ENCODE results near the gene ARHGAP26. TPM values are rescaled to one million over a fixed set of nuclear protein-coding genes. Genes with fewer than 3 reads are reported as not detected.

The ARHGAP26 gene
- total and polyA plus RNA-seq, 7 experiments from 2014 or later: 10.5 to 123 (median 22.7) TPM

DNA sequence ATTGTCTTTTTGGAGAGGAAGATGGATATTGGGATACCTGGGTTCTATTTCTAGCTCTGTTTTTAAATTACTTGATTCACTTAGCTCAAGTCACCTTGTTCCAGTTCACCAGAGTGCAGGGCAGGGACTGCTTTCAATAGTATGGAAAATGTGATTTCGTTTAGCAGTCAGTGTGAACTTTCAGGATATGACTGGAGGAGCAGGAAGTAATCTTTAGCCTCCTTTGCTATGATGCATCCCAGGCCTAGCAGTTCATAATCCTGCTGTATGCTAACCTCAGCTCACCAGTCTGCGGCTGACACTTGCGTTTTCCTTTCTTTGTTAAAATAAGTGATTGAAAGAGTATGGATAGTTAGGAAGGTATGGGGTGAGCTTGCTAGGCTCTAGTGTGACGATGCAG, 169.7 kb downstream of the ARHGAP26 start:
- H3K4me3 Mint-ChIP-seq: no peak overlapping the region
- ATAC-seq (no peak), DNase-seq (no peak)
- no peaks in the 10 kb centered on the region for H3K27me3 Mint-ChIP-seq
- H3K27ac ChIP-seq (ENCODE audit: low read depth, low read length): no peak overlapping the region
- H3K36me3 Mint-ChIP-seq: peaks cover 0 to 46% (median 17%) of the 10 kb centered on the region in 5 donors
- intact Hi-C loops (cut with micrococcal nuclease): no loop called here
- no peaks in the 10 kb centered on the region for H3K36me3 ChIP-seq (ENCODE audit: control insufficient read depth in 2 of 3, insufficient read depth in 3 of 3, low read length in 3 of 3)
- no peak overlapping the region for H3K27ac Mint-ChIP-seq
- peaks cover 6 to 26% (median 12%) of the 10 kb centered on the region in 7 donors for H3K4me1 Mint-ChIP-seq
- no peaks in the 10 kb centered on the region for H3K4me1 ChIP-seq (ENCODE audit: control insufficient read depth in 2 of 2, insufficient read depth in 2 of 2, low read length in 2 of 2)
- H3K9me3 Mint-ChIP-seq: peaks cover 0 to 2% (median 0%) of the 10 kb centered on the region in 11 donors
- ChIA-PET CTCF (interaction anchor here (1.0 kb wide), 1 partner anchor 191 kb away, joined by 3 read pairs; no protein-coding TSS in a partner anchor), POLR2A (no interaction called here)
- H3K4me3 ChIP-seq (ENCODE audit: low read length): no peak overlapping the region
- H3K27me3 ChIP-seq (ENCODE audit: control insufficient read depth in 2 of 2, insufficient read depth in 2 of 2, low read length in 2 of 2): no peaks in the 10 kb centered on the region
- H3K9me3 ChIP-seq (ENCODE audit: control insufficient read depth in 2 of 3, low read length in 3 of 3): no peaks in the 10 kb centered on the region

DNA sequence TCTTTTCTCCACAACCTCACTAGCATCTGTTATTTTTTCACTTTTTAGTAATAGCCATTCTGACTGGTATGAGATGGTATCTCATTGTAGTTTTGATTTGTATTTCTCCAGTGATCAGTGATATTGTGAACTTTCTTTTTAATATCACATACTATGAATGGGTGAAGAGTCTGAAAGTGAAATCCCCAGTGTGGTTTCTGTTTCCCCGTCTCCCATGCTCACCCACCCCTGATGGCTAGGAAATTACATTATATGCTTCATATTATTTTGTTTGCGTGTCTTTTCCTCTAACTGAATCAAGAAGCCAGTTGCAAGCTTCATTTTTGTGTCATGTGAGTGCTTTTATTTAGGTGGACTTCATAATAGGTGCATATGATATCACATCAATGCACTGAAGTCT, 171.1 kb downstream of the ARHGAP26 start:
- H3K9me3 Mint-ChIP-seq: no peaks in the 10 kb centered on the region
- no peak overlapping the region for H3K27ac ChIP-seq (ENCODE audit: low read depth, low read length)
- H3K9me3 ChIP-seq (ENCODE audit: control insufficient read depth in 2 of 3, low read length in 3 of 3): no peaks in the 10 kb centered on the region
- POLR2A ChIA-PET: no interaction called here
- intact Hi-C loops (cut with micrococcal nuclease): no loop called here
- H3K4me1 ChIP-seq (ENCODE audit: control insufficient read depth in 2 of 2, insufficient read depth in 2 of 2, low read length in 2 of 2): no peaks in the 10 kb centered on the region
- no peaks in the 10 kb centered on the region for H3K27me3 Mint-ChIP-seq
- no peak for ATAC-seq
- H3K27me3 ChIP-seq (ENCODE audit: control insufficient read depth in 2 of 2, insufficient read depth in 2 of 2, low read length in 2 of 2): no peaks in the 10 kb centered on the region
- no peak overlapping the region for H3K27ac Mint-ChIP-seq
- CTCF ChIA-PET: no interaction called here
- H3K4me1 Mint-ChIP-seq: peaks cover 5 to 23% (median 9%) of the 10 kb centered on the region in 7 donors
- no peak for DNase-seq
- H3K36me3 ChIP-seq (ENCODE audit: control insufficient read depth in 2 of 3, insufficient read depth in 3 of 3, low read length in 3 of 3): no peaks in the 10 kb centered on the region
- no peak overlapping the region for H3K4me3 ChIP-seq (ENCODE audit: low read length)
- peaks cover 0 to 46% (median 13%) of the 10 kb centered on the region in 5 donors for H3K36me3 Mint-ChIP-seq
- no peak overlapping the region for H3K4me3 Mint-ChIP-seq

DNA sequence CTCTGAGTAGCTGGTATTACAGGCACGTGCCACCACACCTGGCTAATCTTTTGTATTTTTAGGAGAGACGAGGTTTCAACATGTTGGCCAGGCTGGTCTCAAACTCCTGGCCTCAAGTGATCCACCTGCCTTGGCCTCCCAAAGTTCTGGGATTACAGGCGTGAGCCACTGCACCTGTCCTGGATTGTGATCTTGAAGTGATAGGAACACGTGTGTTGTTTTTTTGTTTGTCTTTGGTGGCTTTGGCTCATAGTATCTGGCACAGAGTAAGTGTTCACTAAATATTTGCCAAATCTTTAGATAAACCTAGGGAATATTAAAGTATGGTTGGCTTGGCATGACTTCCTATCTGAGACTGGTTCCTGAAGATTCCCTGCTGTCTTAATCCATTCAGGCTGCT, 172.7 kb downstream of the ARHGAP26 start:
- no peak for DNase-seq
- Mint-ChIP-seq H3K9me3 (no peaks in the 10 kb centered on the region), H3K27ac (no peak overlapping the region), H3K4me1 (peaks cover 6 to 32% (median 12%) of the 10 kb centered on the region in 7 donors), H3K27me3 (no peaks in the 10 kb centered on the region), H3K36me3 (peaks cover 0 to 54% (median 13%) of the 10 kb centered on the region in 5 donors), H3K4me3 (no peak overlapping the region)
- ChIA-PET POLR2A (no interaction called here), CTCF (no interaction called here)
- intact Hi-C loops (cut with micrococcal nuclease): no loop called here
- H3K27me3 ChIP-seq (ENCODE audit: control insufficient read depth in 2 of 2, insufficient read depth in 2 of 2, low read length in 2 of 2): no peaks in the 10 kb centered on the region
- H3K36me3 ChIP-seq (ENCODE audit: control insufficient read depth in 2 of 3, insufficient read depth in 3 of 3, low read length in 3 of 3): no peaks in the 10 kb centered on the region
- no peak for ATAC-seq
- H3K4me3 ChIP-seq (ENCODE audit: low read length): no peak overlapping the region
- no peaks in the 10 kb centered on the region for H3K4me1 ChIP-seq (ENCODE audit: control insufficient read depth in 2 of 2, insufficient read depth in 2 of 2, low read length in 2 of 2)
- H3K27ac ChIP-seq (ENCODE audit: low read depth, low read length): no peak overlapping the region
- no peaks in the 10 kb centered on the region for H3K9me3 ChIP-seq (ENCODE audit: control insufficient read depth in 2 of 3, low read length in 3 of 3)

GRCh38 chr5:142944140-142944539, 174.0 kb downstream of the ARHGAP26 start:
- no peak for DNase-seq
- H3K4me3 Mint-ChIP-seq: no peak overlapping the region
- no peak for ATAC-seq
- Histone ChIP-seq H3K9me3 (ENCODE audit: control insufficient read depth in 2 of 3, low read length in 3 of 3) (no peaks in the 10 kb centered on the region), H3K27ac (ENCODE audit: low read depth, low read length) (no peak overlapping the region), H3K4me1 (ENCODE audit: control insufficient read depth in 2 of 2, insufficient read depth in 2 of 2, low read length in 2 of 2) (no peaks in the 10 kb centered on the region), H3K4me3 (ENCODE audit: low read length) (no peak overlapping the region), H3K27me3 (ENCODE audit: control insufficient read depth in 2 of 2, insufficient read depth in 2 of 2, low read length in 2 of 2) (no peaks in the 10 kb centered on the region), H3K36me3 (ENCODE audit: control insufficient read depth in 2 of 3, insufficient read depth in 3 of 3, low read length in 3 of 3) (no peaks in the 10 kb centered on the region)
- no peaks in the 10 kb centered on the region for H3K9me3 Mint-ChIP-seq
- ChIA-PET CTCF (no interaction called here), POLR2A (no interaction called here)
- H3K27me3 Mint-ChIP-seq: no peaks in the 10 kb centered on the region
- H3K4me1 Mint-ChIP-seq: peaks cover 6 to 35% (median 14%) of the 10 kb centered on the region in 7 donors
- peaks cover 0 to 50% (median 13%) of the 10 kb centered on the region in 5 donors for H3K36me3 Mint-ChIP-seq
- peak overlapping the region in 1 of 9 donors; percentile 41 for H3K27ac Mint-ChIP-seq
- intact Hi-C loops (cut with micrococcal nuclease): no loop called here

- no peak overlapping the region for H3K27ac Mint-ChIP-seq
Measured at GRCh38 chr5:142945321-142945720, 175.1 kb downstream of the ARHGAP26 start.

GRCh38 chr5:142945845-142946244, 175.7 kb downstream of the ARHGAP26 start:
- intact Hi-C loops (cut with micrococcal nuclease): no loop called here
- Histone ChIP-seq H3K9me3 (ENCODE audit: control insufficient read depth in 2 of 3, low read length in 3 of 3) (no peaks in the 10 kb centered on the region), H3K4me3 (ENCODE audit: low read length) (no peak overlapping the region), H3K4me1 (ENCODE audit: control insufficient read depth in 2 of 2, insufficient read depth in 2 of 2, low read length in 2 of 2) (no peaks in the 10 kb centered on the region), H3K27ac (ENCODE audit: low read depth, low read length) (no peak overlapping the region), H3K36me3 (ENCODE audit: control insufficient read depth in 2 of 3, insufficient read depth in 3 of 3, low read length in 3 of 3) (no peaks in the 10 kb centered on the region), H3K27me3 (ENCODE audit: control insufficient read depth in 2 of 2, insufficient read depth in 2 of 2, low read length in 2 of 2) (no peaks in the 10 kb centered on the region)
- Mint-ChIP-seq H3K27ac (no peak overlapping the region), H3K9me3 (peaks cover 0 to 3% (median 0%) of the 10 kb centered on the region in 11 donors), H3K4me3 (no peak overlapping the region), H3K27me3 (no peaks in the 10 kb centered on the region), H3K4me1 (peaks cover 6 to 49% (median 21%) of the 10 kb centered on the region in 7 donors), H3K36me3 (peaks cover 0 to 47% (median 20%) of the 10 kb centered on the region in 5 donors)
- ChIA-PET CTCF (no interaction called here), POLR2A (no interaction called here)
- DNase-seq: no peak
- no peak for ATAC-seq

More at GRCh38 chr5:142945321-142945720, 175.1 kb downstream of the ARHGAP26 start:
- ATAC-seq: no peak
- intact Hi-C loops (cut with micrococcal nuclease): no loop called here
- H3K4me3 Mint-ChIP-seq: no peak overlapping the region
- Histone ChIP-seq H3K27ac (ENCODE audit: low read depth, low read length) (no peak overlapping the region), H3K36me3 (ENCODE audit: control insufficient read depth in 2 of 3, insufficient read depth in 3 of 3, low read length in 3 of 3) (no peaks in the 10 kb centered on the region), H3K4me3 (ENCODE audit: low read length) (no peak overlapping the region), H3K9me3 (ENCODE audit: control insufficient read depth in 2 of 3, low read length in 3 of 3) (no peaks in the 10 kb centered on the region), H3K27me3 (ENCODE audit: control insufficient read depth in 2 of 2, insufficient read depth in 2 of 2, low read length in 2 of 2) (no peaks in the 10 kb centered on the region), H3K4me1 (ENCODE audit: control insufficient read depth in 2 of 2, insufficient read depth in 2 of 2, low read length in 2 of 2) (no peaks in the 10 kb centered on the region)
- H3K27me3 Mint-ChIP-seq: no peaks in the 10 kb centered on the region
- peaks cover 0 to under 1% (median 0%) of the 10 kb centered on the region in 11 donors for H3K9me3 Mint-ChIP-seq
- H3K4me1 Mint-ChIP-seq: peaks cover 6 to 45% (median 21%) of the 10 kb centered on the region in 7 donors
- ChIA-PET POLR2A (no interaction called here), CTCF (no interaction called here)
- DNase-seq: no peak
- peaks cover 0 to 48% (median 17%) of the 10 kb centered on the region in 5 donors for H3K36me3 Mint-ChIP-seq

Measured in naive thymus-derived CD4-positive, alpha-beta T cell (primary cell).